GDM1 (cell line): ENCODE data around the gene ITGB6.
"Not testable (repeated sequence)": the region's sequence is repeated elsewhere in the genome, so short reads cannot be mapped to it uniquely, and the experiment has no call there.

Experiments used
- DNase-seq: peaks from one replicate; lab custom pipeline; 2025; lab: John Stamatoyannopoulos, UW

Gene ITGB6

GRCh38 chr2:160139991-160140390 is 60.1 kb downstream of the ITGB6 start:
- no peak for DNase-seq

GRCh38 chr2:160139350-160139749 is 60.7 kb downstream of the ITGB6 start:
- DNase-seq: no peak

- DNase-seq: no peak
These were observed 61.7 kb downstream of the ITGB6 start for GRCh38 chr2:160138406-160138805.

- DNase-seq: no peak
These were observed 62.6 kb downstream of the ITGB6 start for GRCh38 chr2:160137464-160137863.

- DNase-seq: no peak
These were observed 67.3 kb downstream of the ITGB6 start for GRCh38 chr2:160132761-160133160.

- no peak for DNase-seq
These were observed 73.3 kb downstream of the ITGB6 start for GRCh38 chr2:160126756-160127155.

GRCh38 chr2:160126315-160126714 is 73.8 kb downstream of the ITGB6 start:
- no peak for DNase-seq

GRCh38 chr2:160125828-160126227 is 74.2 kb downstream of the ITGB6 start:
- DNase-seq: no peak

- no peak for DNase-seq
These were observed 74.7 kb downstream of the ITGB6 start for GRCh38 chr2:160125366-160125765.

- DNase-seq: no peak
These were observed 75.5 kb downstream of the ITGB6 start for GRCh38 chr2:160124571-160124970.

GRCh38 chr2:160114721-160115120 is 85.4 kb downstream of the ITGB6 start:
- not testable (repeated sequence) for DNase-seq

GRCh38 chr2:160114020-160114419 is 86.1 kb downstream of the ITGB6 start:
- DNase-seq: no peak

- DNase-seq: no peak
These were observed 87.9 kb downstream of the ITGB6 start for GRCh38 chr2:160111951-160112798.

GRCh38 chr2:160110674-160111239 is 89.3 kb downstream of the ITGB6 start:
- no peak for DNase-seq

GRCh38 chr2:160109939-160110673 is 90.0 kb downstream of the ITGB6 start:
- DNase-seq: peak; percentile 33

GRCh38 chr2:160109243-160109642 is 90.8 kb downstream of the ITGB6 start:
- no peak for DNase-seq

- no peak for DNase-seq
These were observed 91.4 kb downstream of the ITGB6 start for GRCh38 chr2:160108646-160109045.

- DNase-seq: no peak
These were observed 94.7 kb downstream of the ITGB6 start for GRCh38 chr2:160105366-160105765.

- no peak for DNase-seq
These were observed 96.0 kb downstream of the ITGB6 start for GRCh38 chr2:160104115-160104514.

- no peak for DNase-seq
These were observed 102.7 kb downstream of the ITGB6 start for GRCh38 chr2:160097326-160097725.

- DNase-seq: no peak
These were observed 103.7 kb downstream of the ITGB6 start for GRCh38 chr2:160096409-160096808.

GRCh38 chr2:160092445-160092844 is 107.6 kb downstream of the ITGB6 start:
- no peak for DNase-seq

- DNase-seq: no peak
These were observed 108.7 kb downstream of the ITGB6 start for GRCh38 chr2:160091381-160091780.
